ENCODE measurements around the gene TES. TPM values are rescaled to one million over a fixed set of nuclear protein-coding genes. Genes with fewer than 3 reads are reported as not detected.

Gene TES
- total and polyA plus RNA-seq, 2 experiments from 2014 or later, result 37.3 to 38.3 TPM

GRCh38 chr7:116285252-116285651 is 74.9 kb downstream of the TES start:
- H3F3A ChIP-seq (replicated peaks; ENCODE audit: low read depth), result no peaks in the 10 kb centered on the region
- TF ChIP-seq REST (IDR thresholded peaks at IDR 0.05; ENCODE audit: unreplicated experiment), result no peak
- no peak for TF ChIP-seq CTCF (conservative IDR thresholded peaks at IDR 0.05; ENCODE audit: low read depth in 2 of 2)
- no peak for TF ChIP-seq ZNF462 (CRISPR knock-in tag; IDR thresholded peaks at IDR 0.05)
- no peak for TF ChIP-seq JUNB (IDR thresholded peaks at IDR 0.05; ENCODE audit: unreplicated experiment)
- TF ChIP-seq STAT1 (IDR thresholded peaks at IDR 0.05; ENCODE audit: unreplicated experiment), result no peak
- no peak for TF ChIP-seq ZNF114 (CRISPR knock-in tag; IDR thresholded peaks at IDR 0.05)
- no peak for TF ChIP-seq POLR2AphosphoS5 (IDR thresholded peaks at IDR 0.05; ENCODE audit: low read depth)
- TF ChIP-seq ETS1 (IDR thresholded peaks at IDR 0.05), result no peak
- TF ChIP-seq NANOG (IDR thresholded peaks at IDR 0.05; ENCODE audit: borderline replicate concordance), result no peak
- TF ChIP-seq CREB1 (CRISPR knock-in tag; IDR thresholded peaks at IDR 0.05; ENCODE audit: low read depth), result no peak
- TF ChIP-seq EZH2phosphoT487 (IDR thresholded peaks at IDR 0.05; ENCODE audit: unreplicated experiment), result no peak
- no peak for TF ChIP-seq ZNF331 (CRISPR knock-in tag; IDR thresholded peaks at IDR 0.05; ENCODE audit: low read depth)
- TF ChIP-seq EZH2 (IDR thresholded peaks at IDR 0.05; ENCODE audit: low read depth, unreplicated experiment), result no peak
- Mint-ChIP-seq H3K27me3 (ENCODE audit: insufficient read depth, low read depth, poor library complexity) (peaks cover 3% of the 10 kb centered on the region), H3K4me3 (no peak overlapping the region), H3K36me3 (ENCODE audit: low read depth) (no peaks in the 10 kb centered on the region), H3K4me1 (no peaks in the 10 kb centered on the region), H3K27ac (no peak overlapping the region), H3K9me3 (no peaks in the 10 kb centered on the region)
- no peak overlapping the region for H3K27ac ChIP-seq (ENCODE audit: low read depth)
- ATAC-seq (no peak), DNase-seq (ENCODE audit: low spot score) (no peak)
- H4K20me1 ChIP-seq (replicated peaks; ENCODE audit: insufficient read depth), result no peaks in the 10 kb centered on the region
- H3K27me3 ChIP-seq (ENCODE audit: insufficient read depth), result no peaks in the 10 kb centered on the region
- H3K4me3 ChIP-seq, result no peak overlapping the region
- H3K36me3 ChIP-seq (ENCODE audit: insufficient read depth), result no peaks in the 10 kb centered on the region
- H3K4me1 ChIP-seq (ENCODE audit: insufficient read depth), result no peaks in the 10 kb centered on the region
- H2AFZ ChIP-seq, result no peak overlapping the region
- no peaks in the 10 kb centered on the region for H3K9me2 ChIP-seq (ENCODE audit: insufficient read depth)
- no peak overlapping the region for H3K4me2 ChIP-seq
- no peaks in the 10 kb centered on the region for H3K79me2 ChIP-seq (replicated peaks; ENCODE audit: insufficient read depth)
